Heart right ventricle (tissue), 16 donors: ENCODE results near the gene ACP7. TPM values are rescaled to one million over a fixed set of nuclear protein-coding genes. Genes with fewer than 3 reads are reported as not detected.

Experiments used
- ATAC-seq, 8 donors: fragments of 200-7000 bp; cut with Tn5 transposase; one replicate each; pipeline ENCODE4 v1.9.1; 2020; ENCODE audit warnings: mild to moderate bottlenecking in 8 of 8, moderate library complexity in 8 of 8, moderate number of reproducible peaks in 1 of 8
- DNase-seq, 2 donors: peaks; one replicate each; pipeline ENCODE4 v3.0.0-alpha.2; 2020
- H3K27ac ChIP-seq, 10 donors: fragments of 200-600 bp; sonication (generic) in 2 of 10; one replicate each; pipeline versions ENCODE4 v1.5.0 to v1.8.0; 2020 to 2022; ENCODE audit warnings: mild to moderate bottlenecking in 3 of 10
- H3K27me3 ChIP-seq, 7 donors: fragments of 200-600 bp; one replicate each; pipeline ENCODE4 v1.8.0; 2021 to 2022; ENCODE audit warnings: mild to moderate bottlenecking in 2 of 7
- H3K36me3 ChIP-seq, 9 donors: fragments of 200-600 bp; sonication (generic) in 1 of 9; one replicate each; pipeline versions ENCODE4 v1.5.0 to v1.8.0; 2020 to 2022; ENCODE audit warnings: mild to moderate bottlenecking in 2 of 9
- H3K4me1 ChIP-seq, 9 donors: fragments of 200-600 bp; sonication (generic) in 1 of 9; one replicate each; pipeline versions ENCODE4 v1.5.0 to v1.8.0; 2020 to 2022; ENCODE audit warnings: mild to moderate bottlenecking in 4 of 9
- H3K4me3 ChIP-seq, 10 donors: fragments of 200-600 bp; sonication (generic) in 2 of 10; one replicate each; pipeline versions ENCODE4 v1.5.0 to v1.8.0; 2020 to 2022; ENCODE audit warnings: mild to moderate bottlenecking in 7 of 10, moderate library complexity in 2 of 10
- H3K9me3 ChIP-seq, 11 donors: fragments of 200-600 bp in 10 of 11; sonication (generic) in 2 of 11; one replicate each; pipeline versions ENCODE4 v1.5.0 to v1.8.0; 2013 to 2022; ENCODE audit warnings: mild to moderate bottlenecking in 2 of 11, control low read depth in 1 of 11, moderate library complexity in 1 of 11
- WGBS, 2 donors: extraction: QIAGEN DNeasy Blood & Tissue Kit; methylation state at CpG; one replicate each; pipeline ENCODE4 v1.1.7; 2013; ENCODE audit warnings: inconsistent platforms in 1 of 2; 5-methylcytosine and 5-hydroxymethylcytosine counted together
- intact Hi-C, 10 donors: fragments of 100-400 bp; cut with DNase I; formaldehyde crosslinking; loops; one replicate each; pipeline versions ENCODE4 v1.11.1 to v1.14.2; 2022
- long read RNA-seq, 3 donors: library from polyadenylated mRNA; unstranded; transcript quantifications; one replicate each; pipeline ENCODE4 v2.0.0, GENCODE V29; 2020 to 2021
- polyA plus RNA-seq, 2 donors: library from polyadenylated mRNA; stranded (reverse); fragments of 200-250 nt; gene quantifications; one replicate each; pipeline ENCODE4 v1.2.3, GENCODE V29; 2013
- total RNA-seq, 10 donors: library from RNA; stranded (reverse); fragmentation: NEBNext Ultra II Directional in 3 of 10; extraction: Animal tissue kit (Norgen Biotek cat#: 25700) in 3 of 10; gene quantifications; one replicate each; pipeline versions ENCODE4 v1.2.1 to v1.2.4, GENCODE V29; 2021 to 2023
- TF ChIP-seq, protein P1 (sequence below), 9 donors: fragments of 200-600 bp; sonication (generic) in 2 of 9; IDR thresholded peaks; one replicate each; pipeline versions ENCODE4 v1.5.0 to v1.8.0; 2021 to 2022; ENCODE audit warnings: antibody characterized with exemption in 9 of 9, mild to moderate bottlenecking in 5 of 9, moderate library complexity in 1 of 9
- donor health status: Arrhythmogenic right ventricular cardiomyopathy.
- donor health status: ischemic (EF 13 %, LVEDD 7.1; RV severe dilation, severe dysfunction).
- donor health status: healthy with polysubstance abuse.
- donor health status: DM: no; HTN: yes; CAD: no.
- donor health status: DM: no; HTN: no; CAD: no.
- donor health status: ischemic (EF 25% LVEDD 6.9; RV normal size, moderate dysfunction).
- donor health status: ischemic (EF 25% LVEDD 5.7; RV mildly dilated, moderate dysfunction).
- donor health status: healthy.
- donor health status: DM: yes; HTN: yes; CAD: no.
- donor health status: Ischemic cardiomyopathy.
- donor health status: ischemic (EF 35%, LVEDD 5.7; RV mildly dilated, moderate dysfunction).
- donor health status: nonischemic (EF 11% LVEDD 7.7; RV severe dilation, severe dysfunction).
- donor health status: DM: yes; HTN: yes; CAD: no.
- donor health status: PGD.
- donor health status: ischemic (EF 29% LVEDD 5.4; RV normal size, mild dysfunction).
- donor health status: nonischemic (EF 23%, LVEDD 6.1; RV moderate dilation, normal function).

The ACP7 gene
- total RNA-seq, result not detected
- polyA plus RNA-seq, result not detected
- long read RNA-seq, donor 1, result 0 reads
- long read RNA-seq, donor 2, result 0 reads
- long read RNA-seq, donor 3, result 0 reads

GRCh38 chr19:39083983-39084731 lies at the start of gene ACP7:
Gene ACP7 (plus strand): TSS chr19:39084368. CDS start chr19:39085270, 902 bp downstream.
- TF ChIP-seq, protein P1, sequence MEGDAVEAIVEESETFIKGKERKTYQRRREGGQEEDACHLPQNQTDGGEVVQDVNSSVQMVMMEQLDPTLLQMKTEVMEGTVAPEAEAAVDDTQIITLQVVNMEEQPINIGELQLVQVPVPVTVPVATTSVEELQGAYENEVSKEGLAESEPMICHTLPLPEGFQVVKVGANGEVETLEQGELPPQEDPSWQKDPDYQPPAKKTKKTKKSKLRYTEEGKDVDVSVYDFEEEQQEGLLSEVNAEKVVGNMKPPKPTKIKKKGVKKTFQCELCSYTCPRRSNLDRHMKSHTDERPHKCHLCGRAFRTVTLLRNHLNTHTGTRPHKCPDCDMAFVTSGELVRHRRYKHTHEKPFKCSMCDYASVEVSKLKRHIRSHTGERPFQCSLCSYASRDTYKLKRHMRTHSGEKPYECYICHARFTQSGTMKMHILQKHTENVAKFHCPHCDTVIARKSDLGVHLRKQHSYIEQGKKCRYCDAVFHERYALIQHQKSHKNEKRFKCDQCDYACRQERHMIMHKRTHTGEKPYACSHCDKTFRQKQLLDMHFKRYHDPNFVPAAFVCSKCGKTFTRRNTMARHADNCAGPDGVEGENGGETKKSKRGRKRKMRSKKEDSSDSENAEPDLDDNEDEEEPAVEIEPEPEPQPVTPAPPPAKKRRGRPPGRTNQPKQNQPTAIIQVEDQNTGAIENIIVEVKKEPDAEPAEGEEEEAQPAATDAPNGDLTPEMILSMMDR (IDR thresholded peaks at IDR 0.05), result no peak
- ATAC-seq, result peak in 1 of 8 donors; percentile 26
- Histone ChIP-seq H3K4me1 (peaks cover 0 to 19% (median 13%) of the 10 kb centered on the region in 9 donors), H3K27ac (no peak within 1 kb of the TSS), H3K36me3 (no peaks in the 10 kb centered on the region), H3K9me3 (no peaks in the 10 kb centered on the region), H3K4me3 (peak within 1 kb of the TSS in 3 of 10 donors; percentile 1 to 30 (median 8)), H3K27me3 (peaks cover 9 to 98% (median 89%) of the 10 kb centered on the region in 7 donors)
- intact Hi-C loops, result no loop called here
- WGBS, 2 donors, result 2 to 3% methylated on average over 54 of the region's 54 CpGs
- no peak for DNase-seq

DNA sequence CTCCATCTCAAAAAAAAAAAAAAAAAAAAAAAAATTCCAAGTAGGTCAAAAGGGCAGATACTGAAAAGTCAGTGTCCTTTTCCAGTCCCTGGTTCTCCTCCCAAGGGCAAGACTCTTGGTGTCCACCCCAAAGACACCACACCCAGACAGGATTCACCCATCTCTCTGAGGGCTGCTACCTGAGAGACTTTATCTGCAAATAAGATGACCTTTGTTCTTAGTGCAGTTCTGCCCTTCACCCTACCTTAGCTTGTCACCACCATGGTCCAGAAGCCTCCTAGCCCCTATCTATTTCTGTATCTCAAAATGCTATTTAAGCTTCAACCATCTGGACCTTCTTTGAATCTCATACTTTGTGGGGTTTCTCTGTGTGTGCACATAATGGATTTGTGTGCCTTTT lies 47.6 kb upstream of the ACP7 start:
- DNase-seq (no peak), ATAC-seq (no peak)
- Histone ChIP-seq H3K27ac (no peak overlapping the region), H3K27me3 (peaks cover 4 to 45% (median 23%) of the 10 kb centered on the region in 7 donors), H3K9me3 (no peaks in the 10 kb centered on the region), H3K4me1 (peaks cover 0 to 13% (median 2%) of the 10 kb centered on the region in 9 donors), H3K36me3 (no peaks in the 10 kb centered on the region), H3K4me3 (no peak overlapping the region)
- TF ChIP-seq, protein P1 (IDR thresholded peaks at IDR 0.05), result no peak
- intact Hi-C loops, result no loop called here

- intact Hi-C loops, result no loop called here
- H3K9me3 ChIP-seq, result no peaks in the 10 kb centered on the region
- H3K36me3 ChIP-seq, result no peaks in the 10 kb centered on the region
- H3K4me1 ChIP-seq, result peaks cover 0 to 8% (median 0%) of the 10 kb centered on the region in 9 donors
- TF ChIP-seq, protein P1 (IDR thresholded peaks at IDR 0.05), result no peak
- 51 to 56% methylated on average over 2 of the region's 2 CpGs for WGBS, 2 donors
- H3K27me3 ChIP-seq, result peaks cover 0 to 39% (median 17%) of the 10 kb centered on the region in 7 donors
- no peak for ATAC-seq
- H3K4me3 ChIP-seq, result no peak overlapping the region
- no peak for DNase-seq
- H3K27ac ChIP-seq, result no peak overlapping the region
Measured at GRCh38 chr19:39037194-39037593, 47.0 kb upstream of the ACP7 start.

- DNase-seq, result no peak
- Histone ChIP-seq H3K27ac (no peak overlapping the region), H3K9me3 (no peaks in the 10 kb centered on the region), H3K36me3 (no peaks in the 10 kb centered on the region), H3K4me1 (no peaks in the 10 kb centered on the region), H3K4me3 (no peak overlapping the region), H3K27me3 (peaks cover 0 to 33% (median 16%) of the 10 kb centered on the region in 7 donors)
- 13 to 20% methylated on average over 9 of the region's 9 CpGs for WGBS, 2 donors
- intact Hi-C loops, result no loop called here
- peak in 1 of 8 donors; percentile 63 for ATAC-seq
- TF ChIP-seq, protein P1 (IDR thresholded peaks at IDR 0.05), result no peak
Measured at GRCh38 chr19:39038098-39038497, 46.1 kb upstream of the ACP7 start.
